Left lung (tissue), 10 donors: ENCODE data around the gene HSPA4. TPM values are rescaled to one million over a fixed set of nuclear protein-coding genes. Genes with fewer than 3 reads are reported as not detected.
"Not testable (repeated sequence)": the region's sequence is repeated elsewhere in the genome, so short reads cannot be mapped to it uniquely, and the experiment has no call there.

Experiments used
- ATAC-seq: fragments of 200-7000 bp; cut with Tn5 transposase; one replicate; pipeline ENCODE4 v1.9.1; 2020; ENCODE audit warnings: moderate library complexity
- DNase-seq, 4 donors: peaks; one replicate each; pipeline ENCODE4 v3.0.0-alpha.2; 2013 to 2020
- H3K27ac ChIP-seq, 2 donors: fragments of 200-600 bp; sonication (generic) in 1 of 2; one replicate each; pipeline versions ENCODE4 v1.5.0 to v1.8.0; 2020 to 2021
- H3K27me3 ChIP-seq, 2 donors: fragments of 200-600 bp; sonication (generic) in 1 of 2; one replicate each; pipeline versions ENCODE4 v1.5.0 to v1.8.0; 2020 to 2021
- H3K36me3 ChIP-seq, 2 donors: fragments of 200-600 bp; sonication (generic) in 1 of 2; one replicate each; pipeline versions ENCODE4 v1.5.0 to v1.8.0; 2020 to 2021
- H3K4me1 ChIP-seq, 2 donors: fragments of 200-600 bp; one replicate each; pipeline ENCODE4 v1.8.0; 2021
- H3K4me3 ChIP-seq, 2 donors: fragments of 200-600 bp; sonication (generic) in 1 of 2; one replicate each; pipeline versions ENCODE4 v1.5.0 to v1.8.0; 2020 to 2021; ENCODE audit warnings: mild to moderate bottlenecking in 1 of 2
- H3K9me3 ChIP-seq, 2 donors: fragments of 200-600 bp; sonication (generic) in 1 of 2; one replicate each; pipeline versions ENCODE4 v1.5.0 to v1.8.0; 2020 to 2021
- CTCF ChIP-seq, 2 donors: fragments of 200-600 bp; sonication (generic) in 1 of 2; IDR thresholded peaks; one replicate each; pipeline versions ENCODE4 v1.5.0 to v1.8.0; 2021; ENCODE audit warnings: antibody characterized with exemption in 2 of 2
- intact Hi-C, 2 donors: fragments of 100-400 bp; cut with DNase I; formaldehyde crosslinking; loops; one replicate each; pipeline versions ENCODE4 v1.11.2 to v1.14.2; 2022
- polyA plus RNA-seq, 6 donors: library from polyadenylated mRNA; unstranded; fragments of 120-200 nt; gene quantifications; one replicate each; pipeline ENCODE4 v1.2.1, GENCODE V29; 2013; ENCODE audit not compliant: insufficient read length in 6 of 6
- total RNA-seq, 2 donors: library from RNA; stranded (reverse); fragmentation: NEBNext Ultra II Directional; extraction: Animal tissue kit (Norgen Biotek cat#: 25700); gene quantifications; one replicate each; pipeline ENCODE4 v1.2.1, GENCODE V29; 2021
- donor health status: DM: no; HTN: yes; CAD: no.
- donor health status: DM: no; HTN: no; CAD: no.

The HSPA4 gene
- total and polyA plus RNA-seq, 8 donors = 85.5 to 109 (median 91.2) TPM

DNA sequence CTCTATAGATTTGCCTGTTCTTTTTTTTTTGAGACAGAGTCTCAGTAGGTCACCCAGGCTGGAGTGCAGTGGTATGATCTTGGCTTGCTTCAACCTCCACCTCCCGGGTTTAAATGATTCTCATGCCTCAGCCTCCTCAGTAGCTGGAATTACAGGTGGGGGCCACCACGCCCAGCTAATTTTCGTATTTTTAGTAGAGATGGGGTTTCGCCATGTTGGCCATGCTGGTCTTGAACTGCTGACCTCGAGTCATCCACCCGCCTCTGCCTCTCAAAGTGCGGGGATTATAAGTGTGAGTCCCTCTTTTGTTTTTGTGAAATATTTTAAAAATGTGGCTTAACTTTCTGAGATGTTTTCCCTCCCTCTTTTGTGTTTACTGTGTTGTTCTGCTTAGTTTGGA is 29.2 kb downstream of the HSPA4 start:
- Histone ChIP-seq H3K27me3 (no peaks in the 10 kb centered on the region), H3K4me3 (no peak overlapping the region), H3K4me1 (no peaks in the 10 kb centered on the region), H3K36me3 (peaks cover 0 to 65% of the 10 kb centered on the region in 2 donors), H3K9me3 (no peaks in the 10 kb centered on the region), H3K27ac (no peak overlapping the region)
- DNase-seq (no peak), ATAC-seq (no peak)
- no peak for TF ChIP-seq CTCF (IDR thresholded peaks at IDR 0.05)
- intact Hi-C loops = no loop called here

GRCh38 chr5:133081703-133082102 is 29.9 kb downstream of the HSPA4 start:
- Histone ChIP-seq H3K4me1 (no peaks in the 10 kb centered on the region), H3K9me3 (no peaks in the 10 kb centered on the region), H3K4me3 (no peak overlapping the region), H3K27ac (no peak overlapping the region), H3K36me3 (peaks cover 0 to 67% of the 10 kb centered on the region in 2 donors), H3K27me3 (no peaks in the 10 kb centered on the region)
- intact Hi-C loops = no loop called here
- DNase-seq (no peak), ATAC-seq (no peak)
- TF ChIP-seq CTCF (IDR thresholded peaks at IDR 0.05) = no peak

DNA sequence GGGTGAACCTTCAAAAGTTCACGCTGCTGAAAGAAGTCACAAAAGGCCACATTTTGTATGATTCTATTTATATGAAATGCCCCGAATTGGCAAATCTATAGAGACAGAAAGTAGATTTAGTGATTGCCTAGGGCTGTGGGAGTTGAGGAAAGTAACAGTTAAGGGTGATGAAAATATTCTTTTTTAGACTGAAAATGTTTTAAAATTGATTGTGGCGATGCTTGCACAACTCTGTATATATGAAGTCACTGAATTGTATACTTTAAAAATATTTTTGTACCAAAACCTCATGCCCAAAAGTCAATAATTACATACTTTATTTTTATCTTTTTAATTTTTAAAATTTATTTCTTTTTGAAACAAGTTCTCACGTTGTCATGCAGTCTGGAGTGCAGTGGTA is 30.3 kb downstream of the HSPA4 start:
- DNase-seq (no peak), ATAC-seq (no peak)
- no peak overlapping the region for H3K4me3 ChIP-seq
- H3K4me1 ChIP-seq = no peaks in the 10 kb centered on the region
- TF ChIP-seq CTCF (IDR thresholded peaks at IDR 0.05) = no peak
- H3K9me3 ChIP-seq = no peaks in the 10 kb centered on the region
- H3K36me3 ChIP-seq = peaks cover 0 to 67% of the 10 kb centered on the region in 2 donors
- no peaks in the 10 kb centered on the region for H3K27me3 ChIP-seq
- intact Hi-C loops = no loop called here
- no peak overlapping the region for H3K27ac ChIP-seq

GRCh38 chr5:133083901-133084300 is 32.1 kb downstream of the HSPA4 start:
- intact Hi-C loops = no loop called here
- H3K27me3 ChIP-seq = no peaks in the 10 kb centered on the region
- no peak for ATAC-seq
- H3K4me1 ChIP-seq = no peaks in the 10 kb centered on the region
- H3K9me3 ChIP-seq = no peaks in the 10 kb centered on the region
- peaks cover 0 to 73% of the 10 kb centered on the region in 2 donors for H3K36me3 ChIP-seq
- no peak for TF ChIP-seq CTCF (IDR thresholded peaks at IDR 0.05)
- no peak overlapping the region for H3K27ac ChIP-seq
- H3K4me3 ChIP-seq = no peak overlapping the region
- DNase-seq = no peak

- H3K27me3 ChIP-seq, H3K4me3 ChIP-seq, ATAC-seq, H3K27ac ChIP-seq, intact Hi-C loops, H3K9me3 ChIP-seq, DNase-seq, H3K4me1 ChIP-seq: not testable (repeated sequence)
- H3K36me3 ChIP-seq = peaks cover 0 to 86% of the 10 kb centered on the region in 2 donors
Measured at GRCh38 chr5:133085171-133085570, 33.4 kb downstream of the HSPA4 start.

DNA sequence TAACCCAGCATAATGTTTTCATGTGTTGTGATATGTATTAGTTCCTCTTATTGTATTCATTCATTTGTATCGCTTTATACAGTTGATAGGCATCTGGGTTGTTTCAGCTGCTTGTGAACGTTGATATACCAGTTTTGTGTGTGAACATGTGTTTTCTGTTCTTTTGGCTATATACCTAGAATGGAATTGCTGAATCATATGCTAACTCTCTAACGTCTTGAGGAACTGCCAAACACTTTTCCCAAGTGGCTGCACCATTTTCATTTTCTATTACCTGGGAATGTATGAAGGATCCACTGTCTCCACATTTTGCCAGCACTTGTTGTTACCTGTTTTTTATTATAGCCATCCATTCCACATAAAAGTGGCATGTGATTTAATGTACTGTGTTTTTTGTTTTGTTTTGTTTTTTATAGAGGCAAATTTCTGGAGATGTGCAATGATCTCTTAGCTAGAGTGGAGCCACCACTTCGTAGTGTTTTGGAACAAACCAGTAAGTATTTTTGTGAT is 34.6 kb downstream of the HSPA4 start:
- intact Hi-C loops = no loop called here
- H3K36me3 ChIP-seq = peaks cover 0 to 91% of the 10 kb centered on the region in 2 donors
- H3K4me1 ChIP-seq = no peaks in the 10 kb centered on the region
- DNase-seq (no peak), ATAC-seq (no peak)
- TF ChIP-seq CTCF (IDR thresholded peaks at IDR 0.05) = no peak
- no peak overlapping the region for H3K27ac ChIP-seq
- no peak overlapping the region for H3K4me3 ChIP-seq
- H3K9me3 ChIP-seq = no peaks in the 10 kb centered on the region
- H3K27me3 ChIP-seq = no peaks in the 10 kb centered on the region
